ENCODE measurements around the gene DGKB. TPM values are rescaled to one million over a fixed set of nuclear protein-coding genes. Genes with fewer than 3 reads are reported as not detected.

Gene DGKB
- polyA plus RNA-seq, 2 of the 4 experiments (the other 2 are of a cell fraction) = 0.01 TPM; not detected in 1

- Histone ChIP-seq H3K4me2 (no peak overlapping the region), H3K4me3 (no peak overlapping the region), H3K4me1 (no peaks in the 10 kb centered on the region), H3K27ac (no peak overlapping the region), H3K9me3 (no peaks in the 10 kb centered on the region)
- ATAC-seq (no peak), FAIRE-seq (no peak), DNase-seq (ENCODE audit: low read depth in 1 of 2, low spot score in 1 of 2) (no peak)
- ChIA-PET POLR2A (no interaction called here), CTCF (no interaction called here)
- 34% methylated on average over 2 of the region's 2 CpGs for WGBS (ENCODE audit: missing lambda C conversion rate)
- TF ChIP-seq HOXB5 (CRISPR knock-in tag; IDR thresholded peaks at IDR 0.05) = no peak
- TF ChIP-seq HMGXB4 (CRISPR knock-in tag; IDR thresholded peaks at IDR 0.05; ENCODE audit: borderline replicate concordance) = no peak
- TF ChIP-seq BCL3 (IDR thresholded peaks at IDR 0.05) = no peak
- no peak for TF ChIP-seq ZNF302 (CRISPR knock-in tag; IDR thresholded peaks at IDR 0.05)
- no peak for TF ChIP-seq HES2 (IDR thresholded peaks at IDR 0.05)
- TF ChIP-seq FOXS1 (CRISPR knock-in tag; IDR thresholded peaks at IDR 0.05) = no peak
- TF ChIP-seq ATOH8 (CRISPR knock-in tag; IDR thresholded peaks at IDR 0.05; ENCODE audit: low read depth) = no peak
- no peak for TF ChIP-seq PHF8 (IDR thresholded peaks at IDR 0.05; ENCODE audit: borderline replicate concordance, low read depth)
These were observed 131.9 kb downstream of the DGKB start for GRCh38 chr7:14770614-14771013.

GRCh38 chr7:14769261-14769660 lies 133.3 kb downstream of the DGKB start:
- FAIRE-seq (no peak), ATAC-seq (no peak), DNase-seq (ENCODE audit: low read depth in 1 of 2, low spot score in 1 of 2) (no peak)
- ChIA-PET CTCF (no interaction called here), POLR2A (no interaction called here)
- TF ChIP-seq RCOR1 (IDR thresholded peaks at IDR 0.05; ENCODE audit: low read depth, low read length) = no peak
- no peak for TF ChIP-seq HMGXB4 (CRISPR knock-in tag; IDR thresholded peaks at IDR 0.05; ENCODE audit: borderline replicate concordance)
- no peak for TF ChIP-seq RFX5 (IDR thresholded peaks at IDR 0.05)
- no peak for TF ChIP-seq E2F6 (IDR thresholded peaks at IDR 0.05; ENCODE audit: borderline replicate concordance, low read depth)
- no peak for TF ChIP-seq ELK1 (IDR thresholded peaks at IDR 0.05; ENCODE audit: low read depth, low read length)
- TF ChIP-seq TP53 (CRISPR knock-in tag; IDR thresholded peaks at IDR 0.05) = no peak
- no peak for TF ChIP-seq KDM1A (IDR thresholded peaks at IDR 0.05; ENCODE audit: low read depth)
- no peak for TF ChIP-seq HDAC2 (IDR thresholded peaks at IDR 0.05)
- TF ChIP-seq MYC (IDR thresholded peaks at IDR 0.05; ENCODE audit: borderline replicate concordance, low read length) = no peak
- no peak for TF ChIP-seq HEYL (CRISPR knock-in tag; IDR thresholded peaks at IDR 0.05)
- TF ChIP-seq ZC3H11A (IDR thresholded peaks at IDR 0.05) = no peak
- no peak for TF ChIP-seq CHD2 (IDR thresholded peaks at IDR 0.05; ENCODE audit: low read length, partially characterized antibody)
- no peak for TF ChIP-seq EHF (CRISPR knock-in tag; IDR thresholded peaks at IDR 0.05)
- no peak for TF ChIP-seq ATOH8 (CRISPR knock-in tag; IDR thresholded peaks at IDR 0.05; ENCODE audit: low read depth)
- TF ChIP-seq POLR2AphosphoS2 (conservative IDR thresholded peaks at IDR 0.05; ENCODE audit: low read length) = no peak
- no peak for TF ChIP-seq PHF8 (IDR thresholded peaks at IDR 0.05; ENCODE audit: borderline replicate concordance, low read depth)
- H3K4me3 ChIP-seq = no peak overlapping the region
- H3K4me1 ChIP-seq = no peaks in the 10 kb centered on the region
- no peaks in the 10 kb centered on the region for H3K9me3 ChIP-seq
- no peak overlapping the region for H3K27ac ChIP-seq
- 32% methylated on average over 2 of the region's 2 CpGs for WGBS (ENCODE audit: missing lambda C conversion rate)
- H3K4me2 ChIP-seq = no peak overlapping the region

All from A549 (cell line).